Measurements from ENCODE around the gene DQX1. TPM values are rescaled to one million over a fixed set of nuclear protein-coding genes. Genes with fewer than 3 reads are reported as not detected.
A peak's percentile ranks its signal among the peaks of the same experiment; 100 is the strongest.

The DQX1 gene
- polyA plus RNA-seq, 4 donors: 0.19 to 0.56 (median 0.53) TPM

- no peak for DNase-seq (ENCODE audit: low read depth in 4 of 4, low spot score in 3 of 4)
Measured at GRCh38 chr2:74513605-74514367, 12.2 kb downstream of the DQX1 start.

DNA sequence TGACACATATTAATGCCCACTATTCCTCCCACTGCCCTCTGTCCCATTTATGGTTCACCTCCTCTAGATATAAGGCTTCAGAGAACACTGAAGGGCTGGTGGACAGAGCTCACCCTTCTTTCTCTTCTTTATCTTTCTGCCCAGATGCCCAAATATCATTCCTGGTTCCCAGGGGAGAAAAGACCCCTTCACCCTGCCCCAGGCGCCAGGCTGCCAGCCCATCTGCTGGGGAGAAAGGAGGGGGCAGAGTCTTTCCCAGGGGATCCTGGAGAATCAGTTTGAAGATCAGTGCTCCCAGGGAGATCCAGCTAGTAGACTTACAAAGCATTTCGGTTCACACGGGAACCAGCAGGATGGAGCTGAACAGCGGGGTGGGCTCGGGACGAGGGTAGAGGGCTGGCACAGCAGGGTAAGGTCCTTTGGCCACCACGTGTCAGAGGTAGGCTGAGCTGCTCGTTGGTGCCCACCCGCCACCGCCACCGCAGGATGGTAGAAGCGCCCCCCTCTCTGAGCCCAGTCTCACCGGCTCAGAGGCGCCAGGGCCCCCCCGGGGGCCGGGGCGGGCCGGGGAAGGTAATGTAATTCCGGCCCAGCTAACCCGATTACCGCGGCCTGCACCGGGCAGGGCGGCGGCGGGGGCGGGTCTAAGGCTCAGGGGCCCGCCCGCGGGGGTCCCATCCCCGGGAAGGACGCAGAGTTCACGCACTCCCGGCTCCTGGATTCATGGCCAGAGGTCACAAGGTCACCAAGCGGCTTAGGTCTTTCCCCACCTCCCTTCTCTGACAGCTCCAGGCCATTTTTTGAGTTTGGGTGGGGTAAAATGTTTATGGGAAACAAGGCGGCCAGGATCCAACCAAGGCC lies 13.1 kb downstream of the DQX1 start:
- no peak for DNase-seq (ENCODE audit: low read depth in 4 of 4, low spot score in 3 of 4)

GRCh38 chr2:74511104-74511989 lies 14.7 kb downstream of the DQX1 start:
- DNase-seq (ENCODE audit: low read depth in 4 of 4, low spot score in 3 of 4): no peak

DNA sequence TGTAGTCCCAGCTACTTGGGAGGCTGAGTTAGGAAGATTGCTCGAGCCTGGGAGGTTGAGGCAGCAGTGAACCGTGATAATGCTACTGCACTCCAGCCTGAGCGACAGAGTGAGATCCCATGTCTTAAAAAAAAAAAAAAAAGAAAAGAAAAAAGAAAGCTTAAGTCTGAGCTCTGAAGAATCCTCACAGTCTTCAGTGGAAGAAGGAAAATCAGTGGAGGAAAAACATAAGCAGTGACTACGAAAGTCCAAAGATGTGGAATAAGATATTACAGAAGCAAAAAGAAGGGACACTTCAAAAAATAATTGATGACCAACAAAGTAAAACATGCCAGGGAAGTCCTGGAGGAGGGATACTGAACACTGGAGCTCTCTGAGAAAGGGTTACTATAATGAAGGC lies 15.8 kb downstream of the DQX1 start:
- DNase-seq (ENCODE audit: low read depth in 4 of 4, low spot score in 3 of 4): no peak

DNA sequence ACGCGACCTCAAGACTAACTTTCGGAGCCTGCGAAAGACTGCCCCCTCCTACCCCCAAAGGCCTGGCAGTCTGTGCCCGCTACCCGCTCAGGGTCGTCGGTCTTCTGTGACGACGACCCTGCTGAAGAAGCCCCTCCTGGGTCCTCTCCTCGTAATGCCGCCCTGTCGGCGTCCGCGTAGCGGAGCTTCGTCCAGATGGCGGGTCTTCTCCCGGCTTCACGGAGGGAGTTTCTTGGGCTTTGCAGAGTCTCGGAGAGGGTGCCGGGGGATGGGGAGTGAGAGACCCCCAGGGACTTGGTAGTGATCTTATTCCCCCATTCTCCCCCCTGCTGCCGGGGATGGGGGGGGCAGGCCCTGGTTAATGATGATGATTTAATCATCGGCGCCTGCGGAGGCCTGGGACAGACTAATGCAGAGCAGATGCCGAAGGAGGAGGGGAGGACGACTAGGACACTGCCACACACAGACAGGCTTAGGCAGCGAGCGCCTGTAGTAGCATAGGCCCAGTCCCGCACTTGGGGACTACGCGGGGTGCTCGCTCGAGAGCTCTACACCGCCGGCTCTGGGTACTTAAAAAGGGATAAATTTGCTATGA lies 18.0 kb downstream of the DQX1 start:
- DNase-seq (ENCODE audit: low read depth in 4 of 4, low spot score in 3 of 4): no peak

DNA sequence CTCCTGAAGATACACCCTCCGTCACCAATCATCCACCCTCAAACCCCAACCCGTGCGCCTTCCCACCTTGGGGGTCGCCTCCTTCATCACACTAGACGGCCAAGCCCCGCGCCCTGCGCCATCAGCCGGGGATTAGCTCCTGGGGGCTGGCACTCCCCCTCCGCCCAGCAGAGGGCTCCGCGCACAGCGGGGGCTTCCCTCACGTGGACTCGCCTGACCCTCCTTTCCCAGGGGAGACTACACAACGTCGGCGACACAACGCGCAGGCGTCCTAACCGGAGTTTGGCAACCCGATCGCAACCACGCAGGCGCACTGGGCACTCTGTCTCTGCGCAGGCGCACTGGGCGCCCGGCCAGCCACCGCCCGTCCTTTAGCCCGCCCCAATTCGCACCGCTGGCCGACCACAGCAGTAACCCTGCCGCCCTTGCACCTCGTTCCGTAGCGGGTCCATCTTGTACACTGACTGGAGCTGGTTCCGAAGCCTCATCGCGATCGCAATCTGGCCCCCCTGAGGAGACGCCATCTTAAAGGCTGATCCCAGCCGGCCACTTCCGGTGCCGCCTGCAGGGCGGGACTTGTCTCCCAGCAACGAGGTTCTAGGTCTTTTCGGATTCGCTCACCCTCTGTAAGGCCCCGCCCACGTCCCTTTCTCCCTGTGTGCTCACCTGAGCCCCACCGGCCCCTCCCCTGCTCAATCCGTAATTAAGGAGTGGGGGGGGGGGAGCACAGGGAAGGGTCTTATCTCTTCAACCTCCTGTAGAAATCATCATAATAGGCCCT lies 18.7 kb downstream of the DQX1 start, which contains the start of gene PCGF1:
Gene PCGF1, minus strand, starts transcription at position 551 of the 781 bp plus-strand sequence. Its CDS starts 27 bp downstream, at position 524.
- DNase-seq (ENCODE audit: low read depth in 4 of 4, low spot score in 3 of 4): peak; percentile 97 to 99 (median 98)

GRCh38 chr2:74505448-74506246 lies 20.4 kb downstream of the DQX1 start:
- DNase-seq (ENCODE audit: low read depth in 4 of 4, low spot score in 3 of 4): no peak

GRCh38 chr2:74504591-74504990 lies 21.4 kb downstream of the DQX1 start:
- no peak for DNase-seq (ENCODE audit: low read depth in 4 of 4, low spot score in 3 of 4)

- DNase-seq (ENCODE audit: low read depth in 4 of 4, low spot score in 3 of 4): no peak
Measured at GRCh38 chr2:74503506-74504475, 22.2 kb downstream of the DQX1 start.

DNA sequence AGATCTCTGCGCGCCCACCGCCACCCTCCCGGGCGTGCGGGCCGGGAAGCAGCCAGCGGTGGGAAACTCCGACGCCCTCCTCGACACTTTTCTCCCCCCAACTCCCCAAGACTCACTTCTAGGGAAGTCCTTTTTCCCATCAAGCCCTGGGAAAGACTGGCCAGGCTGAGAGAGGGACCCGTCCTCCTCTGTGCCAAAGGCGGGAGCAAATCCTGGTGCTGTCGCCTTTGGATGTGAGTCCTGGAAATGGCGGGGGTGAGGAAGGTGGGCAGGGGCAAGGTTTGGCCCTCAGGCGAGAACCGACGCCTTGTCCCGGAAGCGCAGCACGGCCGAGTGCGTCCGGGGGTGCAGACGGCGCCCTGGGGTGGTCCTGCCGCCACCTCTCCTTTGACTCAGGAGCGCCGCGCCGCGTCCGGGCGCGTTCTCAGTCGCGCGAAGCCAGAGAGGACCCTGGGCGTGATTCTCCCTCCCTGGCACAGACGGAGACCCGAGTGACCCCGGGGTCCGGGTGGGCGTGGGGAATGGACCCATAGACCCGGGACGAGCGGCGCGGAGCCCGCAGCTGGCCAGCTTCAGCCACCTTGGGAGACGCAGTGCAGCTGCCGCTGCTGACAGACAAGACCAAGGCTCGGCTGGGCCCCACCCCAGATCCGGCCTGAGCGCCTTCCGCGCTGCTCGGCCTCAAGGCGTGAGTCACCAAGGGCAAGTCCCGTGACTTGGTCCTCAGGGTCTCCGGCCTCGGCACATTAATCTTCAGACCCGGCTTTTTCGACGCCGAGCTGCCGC lies 23.1 kb downstream of the DQX1 start:
- DNase-seq (ENCODE audit: low read depth in 4 of 4, low spot score in 3 of 4): no peak

- DNase-seq (ENCODE audit: low read depth in 4 of 4, low spot score in 3 of 4): no peak
Measured at GRCh38 chr2:74502147-74502719, 23.8 kb downstream of the DQX1 start.

DNA sequence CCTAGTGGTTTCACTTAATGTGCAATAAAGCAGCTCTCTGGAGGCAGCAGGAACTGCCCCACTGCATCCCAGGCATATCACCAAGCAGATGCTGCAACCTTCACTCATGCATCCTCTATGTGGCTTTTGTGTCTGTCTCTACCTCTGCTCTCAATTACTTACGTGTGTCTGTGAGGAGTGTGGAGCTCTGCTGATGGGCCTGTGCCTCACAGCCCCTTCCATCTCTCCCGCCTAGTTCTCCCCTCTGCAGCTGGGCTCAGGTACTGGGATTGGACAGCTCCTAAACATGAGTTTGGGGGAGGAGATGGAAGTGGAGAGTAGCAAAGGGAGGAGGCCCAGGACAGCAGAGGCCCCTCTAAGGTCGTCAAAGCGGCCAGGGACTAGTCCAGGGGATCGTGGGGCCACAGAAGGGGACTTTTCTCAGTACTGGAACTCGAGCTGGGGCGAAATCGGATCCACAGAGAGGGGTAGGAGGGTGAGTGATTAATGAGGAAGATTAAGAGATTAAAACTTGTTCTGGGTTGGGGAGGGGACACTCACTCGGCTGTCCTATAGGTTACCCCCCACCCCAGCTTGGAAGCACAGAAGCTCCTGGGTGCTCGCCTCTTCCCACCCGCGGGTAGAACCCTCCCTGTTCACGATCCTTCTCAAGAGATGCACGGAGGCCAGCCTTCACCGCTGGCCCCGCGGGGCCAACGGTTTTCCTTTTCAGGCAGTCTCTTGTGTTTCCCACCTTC lies 24.5 kb downstream of the DQX1 start:
- no peak for DNase-seq (ENCODE audit: low read depth in 4 of 4, low spot score in 3 of 4)

DNA sequence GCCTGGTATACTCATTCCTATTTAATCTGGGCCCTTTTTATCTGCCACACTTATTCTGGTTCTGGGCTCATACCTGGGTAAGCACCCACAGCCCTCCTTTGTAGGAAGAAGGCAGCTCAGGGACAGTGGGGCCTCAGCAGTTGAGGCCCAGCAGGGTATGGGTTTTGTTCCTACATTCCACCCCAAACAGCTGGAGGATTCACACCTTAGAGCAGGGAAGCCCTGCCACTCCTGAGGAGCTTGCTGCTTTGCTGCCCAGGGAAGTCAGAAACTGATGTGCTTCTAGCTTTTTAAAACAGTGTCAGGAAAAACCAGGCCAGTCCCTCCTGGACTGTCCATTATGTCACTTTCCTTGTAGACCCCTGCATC lies 25.5 kb downstream of the DQX1 start:
- no peak for DNase-seq (ENCODE audit: low read depth in 4 of 4, low spot score in 3 of 4)

- DNase-seq (ENCODE audit: low read depth in 4 of 4, low spot score in 3 of 4): no peak
Measured at GRCh38 chr2:74499940-74500577, 26.0 kb downstream of the DQX1 start.

DNA sequence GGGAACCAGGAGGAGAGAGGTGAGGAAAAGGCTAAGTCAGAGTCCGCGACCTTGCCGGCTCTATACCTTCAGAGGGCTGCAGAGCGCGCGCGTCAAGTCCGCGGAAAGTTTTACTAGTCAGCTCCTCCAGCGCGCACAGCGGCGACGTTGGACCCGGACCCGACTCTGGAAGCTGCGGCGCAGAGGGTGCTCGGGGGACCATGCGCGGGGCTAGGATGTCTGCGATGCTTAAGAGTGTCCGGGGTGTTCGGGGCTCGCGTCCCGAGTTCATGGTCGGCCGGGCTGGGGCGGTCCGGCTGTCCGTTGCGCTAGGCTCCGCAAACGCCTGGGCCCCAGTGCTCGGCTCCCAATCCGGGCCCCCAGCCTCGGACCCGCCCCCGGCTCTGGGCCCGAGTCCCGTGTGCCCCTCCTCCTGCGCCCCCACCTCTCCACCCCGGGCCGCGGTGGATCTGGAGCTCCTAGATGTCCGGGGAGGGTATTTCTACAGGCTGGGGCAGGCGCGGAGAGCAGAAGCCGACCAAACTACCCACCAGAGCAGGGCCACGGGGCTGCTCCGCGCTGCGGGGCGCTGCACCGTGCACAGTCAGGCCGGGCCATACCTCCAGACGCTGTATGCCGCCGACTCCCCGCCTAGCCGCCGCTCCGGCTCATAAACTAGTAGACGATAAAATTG lies 26.6 kb downstream of the DQX1 start, which contains the start of gene LBX2:
Gene LBX2, minus strand, starts transcription at position 337 of the 673 bp plus-strand sequence. Its CDS starts 66 bp downstream, at position 271.
- DNase-seq (ENCODE audit: low read depth in 4 of 4, low spot score in 3 of 4): no peak

Data from right renal pelvis (tissue), 4 donors.